NCI-H2227 treated with DMSO at 0.1 percent for 48 hours (cell line): Measurements from ENCODE around the gene ANO6.
"Not testable (repeated sequence)": the region's sequence is repeated elsewhere in the genome, so short reads cannot be mapped to it uniquely, and the experiment has no call there.

Experiments used
- DNase-seq: peaks from one replicate; lab custom pipeline; 2025; lab: John Stamatoyannopoulos, UW

ANO6 gene

GRCh38 chr12:45215419-45216229 lies at the start of gene ANO6:
TSS of gene ANO6 (plus strand) at chr12:45216095. CDS start at chr12:45216322, 227 bp downstream.
- peak; percentile 88 for DNase-seq

- DNase-seq = no peak
Measured at GRCh38 chr12:45168976-45169375, 46.9 kb upstream of the ANO6 start.

GRCh38 chr12:45170456-45171042 lies 45.3 kb upstream of the ANO6 start:
- DNase-seq = peak; percentile 16

DNA sequence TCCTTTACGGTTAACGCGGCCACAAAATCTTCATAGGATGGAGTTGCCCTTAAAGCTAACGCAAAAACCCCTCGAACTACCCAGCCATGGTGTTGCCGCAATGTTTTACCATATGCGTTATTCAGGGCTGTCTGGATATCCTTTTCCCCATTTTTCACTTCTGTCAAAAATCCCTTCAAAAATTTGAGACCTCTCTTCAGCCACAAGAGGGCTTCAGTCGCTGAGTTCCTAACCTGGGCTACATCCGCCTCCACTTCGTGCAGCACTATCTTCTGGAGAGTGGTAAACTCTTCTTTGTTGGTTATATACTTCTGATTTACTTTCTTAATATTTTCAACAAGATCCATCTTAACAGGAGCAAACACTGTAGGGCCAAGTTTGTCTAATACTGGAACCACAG lies 42.6 kb upstream of the ANO6 start:
- not testable (repeated sequence) for DNase-seq

- DNase-seq = no peak
Measured at GRCh38 chr12:45174595-45174994, 41.3 kb upstream of the ANO6 start.

- DNase-seq = no peak
Measured at GRCh38 chr12:45178771-45179170, 37.1 kb upstream of the ANO6 start.

- DNase-seq = no peak
Measured at GRCh38 chr12:45182511-45182910, 33.4 kb upstream of the ANO6 start.

- no peak for DNase-seq
Measured at GRCh38 chr12:45183246-45183645, 32.6 kb upstream of the ANO6 start.

- no peak for DNase-seq
Measured at GRCh38 chr12:45184147-45184963, 31.5 kb upstream of the ANO6 start.

DNA sequence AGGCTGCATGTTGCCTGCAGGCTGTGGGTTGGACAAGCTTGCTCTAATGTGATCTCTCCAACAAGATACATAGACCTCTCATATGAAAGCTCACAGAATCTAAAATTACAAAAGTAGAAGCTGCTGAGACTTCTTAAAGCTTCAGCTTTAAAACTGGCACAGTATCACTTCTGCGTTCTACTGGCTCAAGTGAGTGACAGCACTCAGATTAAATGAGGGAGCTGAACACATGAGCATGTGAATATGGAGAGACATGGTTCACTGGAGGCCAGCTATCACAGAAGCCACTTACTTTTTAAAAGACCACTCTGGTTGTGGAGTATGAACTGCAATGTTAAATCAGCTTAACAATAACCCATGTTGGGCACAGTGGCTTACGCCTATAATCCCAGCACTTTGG lies 29.1 kb upstream of the ANO6 start:
- no peak for DNase-seq

DNA sequence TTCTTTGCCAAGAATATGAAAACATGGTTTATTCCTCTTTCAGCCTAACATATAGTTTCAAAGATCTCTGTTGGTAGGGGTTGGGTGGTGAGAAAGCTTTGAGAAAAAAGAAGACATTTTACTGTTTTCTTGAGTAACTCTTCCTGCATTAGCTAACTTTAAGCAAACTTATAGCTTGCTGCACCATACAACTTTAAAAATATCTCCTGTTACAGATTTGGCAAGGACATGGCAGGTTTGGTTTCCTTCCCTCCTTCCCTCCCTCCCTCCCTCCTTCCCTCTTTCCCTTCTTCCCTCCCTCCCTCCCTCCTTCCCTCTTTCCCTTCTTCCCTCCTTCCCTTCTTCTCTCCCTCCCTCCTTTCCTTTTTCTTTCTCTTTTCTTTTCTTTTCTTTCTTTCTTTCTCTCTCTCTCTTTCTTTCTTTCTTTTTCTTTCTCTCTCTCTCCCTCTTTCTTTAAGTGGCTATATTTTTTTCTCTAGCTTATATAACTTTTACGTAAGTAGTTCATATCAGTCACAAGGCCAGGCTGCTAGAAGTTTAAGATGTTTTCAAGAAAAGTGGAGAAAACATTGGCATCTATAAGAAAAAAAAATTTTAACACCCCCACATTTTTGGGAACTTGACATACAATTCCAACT lies 26.0 kb upstream of the ANO6 start:
- DNase-seq = no peak

DNA sequence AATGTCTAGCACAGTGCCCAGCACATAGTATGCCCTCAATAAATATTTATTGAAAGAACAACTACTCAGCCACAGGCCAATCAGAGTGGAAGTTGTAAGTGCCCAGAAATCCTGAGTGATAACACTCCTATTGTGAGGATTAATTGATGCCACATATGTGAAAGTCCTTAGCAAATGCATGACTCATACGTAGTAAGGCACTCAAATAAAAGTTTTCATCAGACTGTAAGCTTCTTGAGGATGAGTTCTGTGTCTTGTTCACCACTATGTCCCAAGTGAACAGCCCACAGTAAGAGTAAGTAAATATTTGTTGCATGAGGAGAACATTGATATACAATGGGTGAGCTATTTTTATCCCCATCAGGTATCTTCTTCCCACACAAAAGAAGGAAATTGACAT lies 24.7 kb upstream of the ANO6 start:
- no peak for DNase-seq

DNA sequence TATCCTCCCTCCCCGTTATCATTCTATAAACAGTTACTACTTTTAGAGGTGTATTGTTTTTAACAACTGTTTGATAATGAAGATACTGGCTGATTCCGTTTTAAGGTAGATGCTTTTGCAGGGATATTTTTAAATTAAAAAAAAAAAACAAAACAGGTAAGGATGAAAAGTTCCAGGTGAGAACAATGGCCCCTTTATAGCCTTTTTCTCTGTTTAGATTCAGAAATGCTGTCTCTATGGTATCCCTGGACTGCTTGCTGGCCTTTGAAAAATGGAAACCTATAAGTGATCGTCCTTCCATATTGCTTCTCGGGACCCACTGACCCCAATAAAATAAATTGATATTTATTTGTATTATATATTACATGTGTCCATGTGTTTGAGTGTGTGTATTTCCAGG lies 23.2 kb upstream of the ANO6 start:
- no peak for DNase-seq

GRCh38 chr12:45200491-45201043 lies 15.3 kb upstream of the ANO6 start:
- DNase-seq = no peak

DNA sequence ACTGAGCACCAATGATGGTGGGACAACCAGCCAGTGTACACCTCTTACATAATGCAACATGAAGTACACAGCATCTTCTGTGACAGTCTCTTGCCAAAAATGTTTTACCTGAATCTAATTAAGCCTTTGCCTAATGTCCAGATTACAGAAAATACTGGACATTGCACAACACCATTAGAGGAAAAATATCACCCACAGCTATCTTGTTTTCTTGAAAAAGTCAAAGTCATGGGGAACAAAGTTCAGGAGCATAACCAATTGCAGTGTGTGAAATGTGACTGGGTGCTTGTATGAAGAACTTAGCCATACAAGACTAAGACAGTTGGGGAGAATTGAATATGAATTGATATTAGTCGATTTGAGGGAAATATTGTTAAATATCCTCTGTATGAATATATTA lies 12.1 kb upstream of the ANO6 start:
- DNase-seq = no peak

DNA sequence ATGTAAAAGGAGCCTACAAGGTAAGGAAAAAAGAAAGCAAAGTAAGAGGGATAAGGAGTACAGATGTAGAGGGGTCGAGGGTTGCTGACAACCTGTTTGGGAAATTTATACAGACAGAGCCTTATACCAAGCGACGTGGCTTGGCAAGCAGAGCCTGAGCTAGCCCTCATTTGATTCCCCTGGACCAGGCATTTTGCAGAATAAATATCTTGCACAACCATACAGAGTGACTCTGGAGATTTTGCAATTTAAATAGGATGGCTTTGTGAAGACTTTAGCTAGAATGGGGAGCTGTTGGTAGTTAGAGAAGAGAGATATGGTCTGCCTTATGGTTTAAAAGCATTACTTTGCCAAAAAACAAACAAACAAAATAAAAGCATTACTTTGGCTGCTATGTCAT lies 11.1 kb upstream of the ANO6 start:
- no peak for DNase-seq

GRCh38 chr12:45205165-45205825 lies 10.6 kb upstream of the ANO6 start:
- DNase-seq = no peak

- no peak for DNase-seq
Measured at GRCh38 chr12:45208604-45209487, 7.0 kb upstream of the ANO6 start.

- no peak for DNase-seq
Measured at GRCh38 chr12:45209784-45210183, 6.1 kb upstream of the ANO6 start.

- DNase-seq = no peak
Measured at GRCh38 chr12:45212064-45212463, 3.8 kb upstream of the ANO6 start.

DNA sequence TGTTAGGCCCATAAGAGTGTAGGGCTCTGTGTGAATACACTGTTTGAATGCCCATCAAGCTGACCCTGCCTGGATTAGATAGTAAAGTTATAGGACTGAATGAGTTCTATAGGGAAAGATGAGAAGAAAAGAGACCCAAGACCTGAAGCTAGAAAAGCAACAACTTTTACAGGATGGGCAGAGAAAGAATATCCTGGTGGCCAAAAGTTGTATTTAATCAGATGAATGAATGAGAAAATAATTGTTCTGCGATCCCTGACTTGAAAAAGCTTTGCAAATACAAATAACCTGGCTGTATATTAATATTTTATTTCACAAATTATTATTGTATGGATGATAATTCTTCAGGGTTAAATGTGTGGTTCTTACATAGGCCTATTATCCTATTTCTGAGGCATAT lies 2.8 kb upstream of the ANO6 start:
- DNase-seq = no peak
